Hindlimb muscle (tissue), 1 donor: ENCODE measurements around the gene KCNJ6. TPM values are rescaled to one million over a fixed set of nuclear protein-coding genes. Genes with fewer than 3 reads are reported as not detected.

ENCODE experiments used
- DNase-seq: peaks from one replicate; pipeline ENCODE4 v3.0.0-alpha.2; 2013
- polyA plus RNA-seq: library from polyadenylated mRNA; unstranded; fragments of 120-200 nt; gene quantifications from one replicate; pipeline ENCODE4 v1.2.1, GENCODE V29; 2013; ENCODE audit not compliant: insufficient read length

Gene KCNJ6
- polyA plus RNA-seq, 1 donor = 1.1 TPM

GRCh38 chr21:37564924-37565529 is 351.2 kb downstream of the KCNJ6 start:
- no peak for DNase-seq

- no peak for DNase-seq
Observed at GRCh38 chr21:37564341-37564923, 351.8 kb downstream of the KCNJ6 start.

GRCh38 chr21:37563641-37564340 is 352.5 kb downstream of the KCNJ6 start:
- peak; percentile 90 for DNase-seq

DNA sequence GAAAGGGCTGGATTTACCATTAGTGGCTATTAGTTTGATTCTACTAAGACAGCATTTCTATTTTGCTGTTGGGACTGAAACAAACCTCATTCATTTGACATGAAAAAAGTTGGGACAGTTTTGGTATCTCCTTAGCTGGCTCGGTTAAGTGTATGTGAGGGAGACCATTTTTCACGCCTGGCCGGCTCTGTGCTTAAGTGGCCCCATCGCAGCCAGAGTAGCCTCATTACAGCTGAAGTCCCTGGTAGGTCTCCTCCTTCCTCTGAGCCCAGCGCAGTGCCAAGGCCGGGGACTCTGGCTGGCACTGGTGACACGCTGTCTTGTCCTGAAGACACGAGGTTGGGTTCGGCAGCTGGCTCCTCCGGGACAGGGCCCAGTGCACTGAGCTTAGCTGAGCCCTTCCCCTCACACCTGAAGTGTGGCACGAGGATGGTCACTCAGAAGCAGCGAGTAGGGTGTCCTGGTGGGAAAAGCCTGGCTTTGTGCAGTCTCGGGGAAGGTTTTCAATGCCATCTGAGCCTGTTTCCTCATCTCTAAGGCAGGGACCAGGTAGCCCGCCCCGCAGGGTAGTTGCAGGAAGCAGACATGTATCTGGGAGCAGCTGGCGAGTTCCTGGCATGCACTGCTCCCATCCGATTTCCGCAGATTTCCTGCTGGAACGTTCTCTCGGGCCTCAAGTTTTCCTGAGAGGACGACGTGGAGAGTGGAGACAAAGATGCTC is 353.2 kb downstream of the KCNJ6 start:
- DNase-seq = peak; percentile 32

DNA sequence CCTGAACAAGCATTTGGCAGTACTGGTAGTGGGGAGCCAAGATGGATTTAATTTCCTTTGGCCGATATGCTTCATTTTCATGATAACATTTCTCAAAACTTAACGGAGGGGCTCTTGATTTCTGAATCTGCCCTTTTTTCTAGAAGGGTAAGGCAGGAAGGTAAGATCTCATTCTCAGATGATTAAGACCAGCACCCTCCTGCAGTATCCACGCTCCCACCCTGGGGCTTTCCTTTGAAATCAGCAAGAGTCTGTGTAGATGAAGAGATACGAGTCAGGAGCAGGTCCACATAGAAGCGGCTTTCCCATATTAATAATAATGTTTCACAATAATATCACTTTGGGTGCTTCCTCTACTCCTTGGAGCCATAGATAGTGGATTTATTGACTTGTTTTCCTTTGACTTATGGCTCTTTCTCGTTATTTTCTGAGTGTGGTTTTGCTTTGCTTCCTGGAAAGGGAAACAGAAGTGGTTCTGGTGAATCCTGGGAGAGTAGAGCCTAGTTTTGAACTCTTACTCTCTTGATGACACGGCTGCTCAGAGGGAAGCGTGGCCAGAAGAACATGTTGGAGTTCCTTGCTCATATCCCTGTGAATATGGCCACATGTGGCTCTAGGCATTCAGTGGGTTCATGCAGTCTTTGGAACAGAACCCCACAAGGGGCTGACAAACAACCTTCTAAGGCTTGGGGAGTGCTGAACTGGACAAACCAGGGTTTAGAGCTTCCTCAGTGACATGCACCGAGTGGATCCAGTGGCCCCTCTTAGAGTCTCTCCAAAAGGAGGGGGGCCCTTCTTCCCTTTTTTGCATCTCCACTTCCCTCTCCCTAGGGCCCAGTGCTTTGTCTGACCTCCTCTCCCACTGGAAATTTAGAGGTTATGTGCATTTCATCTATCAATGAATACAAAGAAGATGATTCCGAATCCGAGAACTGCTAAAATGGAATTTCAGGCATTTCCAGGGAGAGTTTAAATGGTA is 354.0 kb downstream of the KCNJ6 start:
- no peak for DNase-seq

- no peak for DNase-seq
Observed at GRCh38 chr21:37561506-37561905, 354.8 kb downstream of the KCNJ6 start.

DNA sequence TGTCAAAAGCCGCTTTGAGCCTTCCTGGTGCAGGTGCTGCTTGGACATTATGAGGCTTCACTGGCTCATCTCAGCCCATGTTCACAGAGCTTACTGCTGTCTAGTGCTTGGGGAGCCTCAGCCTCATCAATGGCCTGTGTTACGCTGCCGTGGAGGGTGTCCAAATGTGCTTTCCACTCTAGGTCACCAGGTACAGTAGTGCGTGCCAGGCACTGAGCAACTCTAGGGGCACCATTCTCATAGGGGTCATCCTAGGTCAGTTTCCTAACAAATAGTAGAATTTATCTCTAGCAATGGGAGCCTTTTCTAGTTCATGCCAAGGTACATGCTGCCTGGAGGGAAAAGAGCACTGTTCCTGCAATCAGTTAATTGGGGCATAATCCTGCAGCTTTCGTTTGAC is 355.9 kb downstream of the KCNJ6 start:
- no peak for DNase-seq

DNA sequence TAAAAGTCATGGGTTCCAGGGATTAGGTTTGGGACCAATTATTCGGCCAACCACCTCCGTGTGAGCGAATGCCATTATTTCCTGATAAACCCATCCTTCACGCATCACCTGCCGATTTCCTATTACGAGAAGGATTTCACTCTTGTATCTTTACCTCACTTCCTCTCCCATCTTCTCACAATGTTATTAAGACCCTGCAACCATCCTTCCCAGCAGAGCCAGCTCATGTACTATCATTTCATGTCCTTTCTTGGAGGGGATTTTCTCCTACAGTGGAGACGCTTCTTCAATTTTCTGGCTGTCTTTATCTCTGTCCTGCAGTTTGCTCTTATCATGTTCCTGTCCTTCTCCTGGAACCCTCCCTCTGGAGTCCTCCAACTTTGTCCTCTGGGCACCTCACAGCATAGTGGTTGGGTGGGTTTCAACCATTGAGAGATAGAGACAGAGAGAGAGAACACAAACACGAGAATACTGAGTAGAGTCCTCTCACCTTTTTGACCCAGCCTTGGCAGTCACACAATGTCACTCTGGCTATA is 357.5 kb downstream of the KCNJ6 start:
- DNase-seq = no peak
